ENCODE measurements around the gene PROSER1.

The PROSER1 gene

GRCh38 chr13:39048806-39049205 lies 10.9 kb upstream of the PROSER1 start:
- no peak overlapping the region for H3K9ac ChIP-seq (ENCODE audit: low read length)
- DNase-seq (ENCODE audit: low read depth): no peak
- H3K36me3 ChIP-seq (ENCODE audit: control insufficient read depth, insufficient read depth, low read length, severe bottlenecking): peaks cover 32% of the 10 kb centered on the region
- no peaks in the 10 kb centered on the region for H3K27me3 ChIP-seq (replicated peaks; ENCODE audit: control insufficient read depth, insufficient read depth, low read length)
- H3K4me3 ChIP-seq (ENCODE audit: low read length): no peak overlapping the region
- H3K4me1 ChIP-seq (ENCODE audit: control insufficient read depth, insufficient read depth, low read length): no peaks in the 10 kb centered on the region
- no peaks in the 10 kb centered on the region for H3K9me3 ChIP-seq (ENCODE audit: control insufficient read depth, low read length)

GRCh38 chr13:39047560-39047959 lies 9.7 kb upstream of the PROSER1 start:
- H3K36me3 ChIP-seq (ENCODE audit: control insufficient read depth, insufficient read depth, low read length, severe bottlenecking): peaks cover 28% of the 10 kb centered on the region
- no peaks in the 10 kb centered on the region for H3K27me3 ChIP-seq (replicated peaks; ENCODE audit: control insufficient read depth, insufficient read depth, low read length)
- no peak overlapping the region for H3K4me3 ChIP-seq (ENCODE audit: low read length)
- no peaks in the 10 kb centered on the region for H3K9me3 ChIP-seq (ENCODE audit: control insufficient read depth, low read length)
- no peak for DNase-seq (ENCODE audit: low read depth)
- no peak overlapping the region for H3K9ac ChIP-seq (ENCODE audit: low read length)
- H3K4me1 ChIP-seq (ENCODE audit: control insufficient read depth, insufficient read depth, low read length): no peaks in the 10 kb centered on the region

- H3K9me3 ChIP-seq (ENCODE audit: control insufficient read depth, low read length): no peaks in the 10 kb centered on the region
- H3K27me3 ChIP-seq (replicated peaks; ENCODE audit: control insufficient read depth, insufficient read depth, low read length): no peaks in the 10 kb centered on the region
- H3K4me3 ChIP-seq (ENCODE audit: low read length): no peak overlapping the region
- no peak overlapping the region for H3K9ac ChIP-seq (ENCODE audit: low read length)
- H3K36me3 ChIP-seq (ENCODE audit: control insufficient read depth, insufficient read depth, low read length, severe bottlenecking): peaks cover 22% of the 10 kb centered on the region
- DNase-seq (ENCODE audit: low read depth): no peak
- peaks cover 17% of the 10 kb centered on the region for H3K4me1 ChIP-seq (ENCODE audit: control insufficient read depth, insufficient read depth, low read length)
Observed at GRCh38 chr13:39044536-39044935, 6.6 kb upstream of the PROSER1 start.

- Histone ChIP-seq H3K36me3 (ENCODE audit: control insufficient read depth, insufficient read depth, low read length, severe bottlenecking) (peaks cover 17% of the 10 kb centered on the region), H3K4me3 (ENCODE audit: low read length) (peak overlapping the region; percentile 99), H3K9me3 (ENCODE audit: control insufficient read depth, low read length) (no peaks in the 10 kb centered on the region), H3K27me3 (replicated peaks; ENCODE audit: control insufficient read depth, insufficient read depth, low read length) (no peaks in the 10 kb centered on the region), H3K4me1 (ENCODE audit: control insufficient read depth, insufficient read depth, low read length) (peaks cover 32% of the 10 kb centered on the region), H3K9ac (ENCODE audit: low read length) (peak overlapping the region; percentile 83)
- DNase-seq (ENCODE audit: low read depth): peak; percentile 77
Observed at GRCh38 chr13:39040206-39040605, 2.3 kb upstream of the PROSER1 start.

GRCh38 chr13:39039041-39039440 lies 1.2 kb upstream of the PROSER1 start:
- Histone ChIP-seq H3K36me3 (ENCODE audit: control insufficient read depth, insufficient read depth, low read length, severe bottlenecking) (peaks cover 6% of the 10 kb centered on the region), H3K9me3 (ENCODE audit: control insufficient read depth, low read length) (no peaks in the 10 kb centered on the region), H3K4me3 (ENCODE audit: low read length) (peak overlapping the region; percentile 99), H3K9ac (ENCODE audit: low read length) (peak overlapping the region; percentile 92), H3K27me3 (replicated peaks; ENCODE audit: control insufficient read depth, insufficient read depth, low read length) (no peaks in the 10 kb centered on the region), H3K4me1 (ENCODE audit: control insufficient read depth, insufficient read depth, low read length) (peaks cover 40% of the 10 kb centered on the region)
- no peak for DNase-seq (ENCODE audit: low read depth)

GRCh38 chr13:39038569-39039030 lies 711 bp upstream of the PROSER1 start:
- Histone ChIP-seq H3K4me1 (ENCODE audit: control insufficient read depth, insufficient read depth, low read length) (peaks cover 40% of the 10 kb centered on the region), H3K9ac (ENCODE audit: low read length) (peak overlapping the region; percentile 92), H3K4me3 (ENCODE audit: low read length) (peak overlapping the region; percentile 99), H3K9me3 (ENCODE audit: control insufficient read depth, low read length) (no peaks in the 10 kb centered on the region), H3K27me3 (replicated peaks; ENCODE audit: control insufficient read depth, insufficient read depth, low read length) (no peaks in the 10 kb centered on the region), H3K36me3 (ENCODE audit: control insufficient read depth, insufficient read depth, low read length, severe bottlenecking) (peaks cover 5% of the 10 kb centered on the region)
- peak; percentile 55 for DNase-seq (ENCODE audit: low read depth)

- peak; percentile 49 for DNase-seq (ENCODE audit: low read depth)
- H3K9me3 ChIP-seq (ENCODE audit: control insufficient read depth, low read length): no peaks in the 10 kb centered on the region
Observed at GRCh38 chr13:39037410-39037879, 444 bp downstream of the PROSER1 start.

GRCh38 chr13:39036212-39036611 lies 1.7 kb downstream of the PROSER1 start:
- peak overlapping the region; percentile 99 for H3K4me3 ChIP-seq (ENCODE audit: low read length)
- peaks cover 40% of the 10 kb centered on the region for H3K4me1 ChIP-seq (ENCODE audit: control insufficient read depth, insufficient read depth, low read length)
- H3K36me3 ChIP-seq (ENCODE audit: control insufficient read depth, insufficient read depth, low read length, severe bottlenecking): peaks cover 8% of the 10 kb centered on the region
- peak overlapping the region; percentile 92 for H3K9ac ChIP-seq (ENCODE audit: low read length)
- H3K27me3 ChIP-seq (replicated peaks; ENCODE audit: control insufficient read depth, insufficient read depth, low read length): no peaks in the 10 kb centered on the region
- peak; percentile 63 for DNase-seq (ENCODE audit: low read depth)
- no peaks in the 10 kb centered on the region for H3K9me3 ChIP-seq (ENCODE audit: control insufficient read depth, low read length)

More at GRCh38 chr13:39037410-39037879, 444 bp downstream of the PROSER1 start:
- Histone ChIP-seq H3K9ac (ENCODE audit: low read length) (peak overlapping the region; percentile 92), H3K27me3 (replicated peaks; ENCODE audit: control insufficient read depth, insufficient read depth, low read length) (no peaks in the 10 kb centered on the region), H3K4me3 (ENCODE audit: low read length) (peak overlapping the region; percentile 99), H3K4me1 (ENCODE audit: control insufficient read depth, insufficient read depth, low read length) (peaks cover 40% of the 10 kb centered on the region), H3K36me3 (ENCODE audit: control insufficient read depth, insufficient read depth, low read length, severe bottlenecking) (peaks cover 5% of the 10 kb centered on the region)

- Histone ChIP-seq H3K27me3 (replicated peaks; ENCODE audit: control insufficient read depth, insufficient read depth, low read length) (no peaks in the 10 kb centered on the region), H3K4me1 (ENCODE audit: control insufficient read depth, insufficient read depth, low read length) (peaks cover 36% of the 10 kb centered on the region), H3K9ac (ENCODE audit: low read length) (peak overlapping the region; percentile 92), H3K9me3 (ENCODE audit: control insufficient read depth, low read length) (no peaks in the 10 kb centered on the region), H3K4me3 (ENCODE audit: low read length) (peak overlapping the region; percentile 99), H3K36me3 (ENCODE audit: control insufficient read depth, insufficient read depth, low read length, severe bottlenecking) (peaks cover 10% of the 10 kb centered on the region)
- peak; percentile 4 for DNase-seq (ENCODE audit: low read depth)
Observed at GRCh38 chr13:39035799-39036198, 2.1 kb downstream of the PROSER1 start.

- peak overlapping the region; percentile 92 for H3K9ac ChIP-seq (ENCODE audit: low read length)
- H3K27me3 ChIP-seq (replicated peaks; ENCODE audit: control insufficient read depth, insufficient read depth, low read length): no peaks in the 10 kb centered on the region
- peak overlapping the region; percentile 99 for H3K4me3 ChIP-seq (ENCODE audit: low read length)
- H3K36me3 ChIP-seq (ENCODE audit: control insufficient read depth, insufficient read depth, low read length, severe bottlenecking): peaks cover 13% of the 10 kb centered on the region
- DNase-seq (ENCODE audit: low read depth): no peak
- no peaks in the 10 kb centered on the region for H3K9me3 ChIP-seq (ENCODE audit: control insufficient read depth, low read length)
- peaks cover 30% of the 10 kb centered on the region for H3K4me1 ChIP-seq (ENCODE audit: control insufficient read depth, insufficient read depth, low read length)
Observed at GRCh38 chr13:39035204-39035603, 2.7 kb downstream of the PROSER1 start.

GRCh38 chr13:39034085-39034484 lies 3.8 kb downstream of the PROSER1 start:
- Histone ChIP-seq H3K4me1 (ENCODE audit: control insufficient read depth, insufficient read depth, low read length) (peaks cover 19% of the 10 kb centered on the region), H3K36me3 (ENCODE audit: control insufficient read depth, insufficient read depth, low read length, severe bottlenecking) (peaks cover 13% of the 10 kb centered on the region), H3K9ac (ENCODE audit: low read length) (no peak overlapping the region), H3K27me3 (replicated peaks; ENCODE audit: control insufficient read depth, insufficient read depth, low read length) (no peaks in the 10 kb centered on the region), H3K4me3 (ENCODE audit: low read length) (no peak overlapping the region), H3K9me3 (ENCODE audit: control insufficient read depth, low read length) (no peaks in the 10 kb centered on the region)
- no peak for DNase-seq (ENCODE audit: low read depth)

GRCh38 chr13:39032150-39032549 lies 5.7 kb downstream of the PROSER1 start:
- Histone ChIP-seq H3K27me3 (replicated peaks; ENCODE audit: control insufficient read depth, insufficient read depth, low read length) (no peaks in the 10 kb centered on the region), H3K36me3 (ENCODE audit: control insufficient read depth, insufficient read depth, low read length, severe bottlenecking) (peaks cover 30% of the 10 kb centered on the region), H3K9ac (ENCODE audit: low read length) (no peak overlapping the region), H3K9me3 (ENCODE audit: control insufficient read depth, low read length) (no peaks in the 10 kb centered on the region), H3K4me1 (ENCODE audit: control insufficient read depth, insufficient read depth, low read length) (peaks cover 18% of the 10 kb centered on the region), H3K4me3 (ENCODE audit: low read length) (no peak overlapping the region)
- no peak for DNase-seq (ENCODE audit: low read depth)
